Keratinocyte (primary cell): ENCODE results near the gene LHCGR. TPM values are rescaled to one million over a fixed set of nuclear protein-coding genes. Genes with fewer than 3 reads are reported as not detected.

Experiments
- DNase-seq: peaks from one replicate; pipeline ENCODE4 v3.0.0-alpha.2; 2011; ENCODE audit warnings: low read depth, missing footprints, low spot score
- FAIRE-seq: peaks from 2 replicates; lab custom pipeline; 2011; peaks lifted over from hg19 to GRCh38; lab: Jason Lieb, UNC
- H2AFZ ChIP-seq: 2 replicates; pipeline ENCODE4 v1.6.0; 2012; ENCODE audit warnings: low read length, control low read depth, inconsistent platforms; ENCODE audit not compliant: control insufficient read depth
- H3K27ac ChIP-seq: 2 replicates; pipeline ENCODE4 v1.5.1; 2011; ENCODE audit warnings: low read length; ENCODE audit not compliant: control insufficient read depth, insufficient read depth
- H3K27me3 ChIP-seq: 3 replicates; pipeline ENCODE4 v1.6.0; 2011; ENCODE audit warnings: low read length; ENCODE audit not compliant: control insufficient read depth, insufficient read depth; ENCODE audit errors: extremely low read depth
- H3K36me3 ChIP-seq, 2 experiments: 2 replicates in 1 of 2; 3 replicates in 1 of 2; pipeline ENCODE4 v1.5.1; 2011; ENCODE audit warnings: low read length in 2 of 2, mild to moderate bottlenecking in 1 of 2; ENCODE audit not compliant: control insufficient read depth in 2 of 2, insufficient read depth in 2 of 2; ENCODE audit errors: extremely low read depth in 1 of 2
- H3K4me1 ChIP-seq: 3 replicates; pipeline ENCODE4 v1.5.1; 2011; ENCODE audit warnings: low read length; ENCODE audit not compliant: control insufficient read depth, insufficient read depth; ENCODE audit errors: extremely low read depth
- H3K4me2 ChIP-seq: 3 replicates; pipeline ENCODE4 v1.6.0; 2011; ENCODE audit warnings: low read depth, low read length; ENCODE audit not compliant: control insufficient read depth, insufficient read depth; ENCODE audit errors: extremely low read depth
- H3K4me3 ChIP-seq, 3 experiments: fragments of 200-600 bp in 1 of 3; sonication (generic) in 1 of 3; 2 replicates in 2 of 3; 3 replicates in 1 of 3; pipeline ENCODE4 v1.5.1; 2011 to 2016; ENCODE audit warnings: low read length in 3 of 3, mild to moderate bottlenecking in 3 of 3, control low read depth in 2 of 3, inconsistent platforms in 1 of 3, low read depth in 1 of 3, mixed read lengths in 1 of 3, mixed run types in 1 of 3, moderate library complexity in 1 of 3; ENCODE audit not compliant: control insufficient read depth in 2 of 3, insufficient read depth in 2 of 3; ENCODE audit errors: extremely low read depth in 1 of 3
- H3K79me2 ChIP-seq: 2 replicates; pipeline ENCODE4 v1.6.0; 2012; ENCODE audit warnings: low read length; ENCODE audit not compliant: control insufficient read depth, insufficient read depth
- H3K9ac ChIP-seq: 3 replicates; pipeline ENCODE4 v1.6.0; 2011; ENCODE audit warnings: low read length; ENCODE audit not compliant: control insufficient read depth, insufficient read depth; ENCODE audit errors: extremely low read depth
- H3K9me1 ChIP-seq: 3 replicates; pipeline ENCODE4 v1.6.0; 2011; ENCODE audit warnings: low read length; ENCODE audit not compliant: control insufficient read depth, insufficient read depth; ENCODE audit errors: extremely low read depth
- H3K9me3 ChIP-seq: 2 replicates; pipeline ENCODE4 v1.5.1; 2012; ENCODE audit warnings: low read depth, low read length; ENCODE audit not compliant: control insufficient read depth
- H4K20me1 ChIP-seq: 3 replicates; pipeline ENCODE4 v1.6.0; 2011; ENCODE audit warnings: low read length; ENCODE audit not compliant: control insufficient read depth, insufficient read depth; ENCODE audit errors: extremely low read depth
- EZH2 ChIP-seq: IDR thresholded peaks from one replicate; pipeline ENCODE4 v1.6.1; 2012; ENCODE audit warnings: inconsistent platforms, mild to moderate bottlenecking, low read length, moderate library complexity
- dilution Hi-C: fragments of 300-500 bp; cut with MboI; formaldehyde crosslinking; loops from one replicate; pipeline ENCODE4 v1.7.0; 2020; ENCODE audit warnings: low sequenced_read_pairs; ENCODE audit not compliant: extremely low pct_ligation_motif_present
- polyA plus RNA-seq, 5 experiments: library from polyadenylated mRNA; depleted of rRNA in 3 of 5; stranded (reverse) in 3 of 5; stranded (forward) in 1 of 5; unstranded in 1 of 5; fragments of >200 nt; gene quantifications; 1 replicate in 1 of 5; 2 replicates in 3 of 5; 3 replicates in 1 of 5; pipeline versions ENCODE4 v1.2.1 to v1.2.3, GENCODE V29; 2011 to 2012; ENCODE audit warnings: missing spikeins in 2 of 5, low read depth in 1 of 5, low replicate concordance in 1 of 5
- TF ChIP-seq, protein P1 (sequence below), 3 experiments: IDR thresholded peaks in 1 of 3; conservative IDR thresholded peaks in 1 of 3; optimal IDR thresholded peaks in 1 of 3; 2 replicates in 2 of 3; 3 replicates in 1 of 3; pipeline versions ENCODE3 to v1.5.1; 2011; ENCODE audit warnings: low read length in 3 of 3, mild to moderate bottlenecking in 3 of 3, moderate library complexity in 2 of 3, control low read depth in 1 of 3, inconsistent platforms in 1 of 3; ENCODE audit not compliant: insufficient read depth in 2 of 3; ENCODE audit errors: extremely low read depth in 1 of 3

Gene LHCGR
- polyA plus RNA-seq, 1 donor (not counting 4 experiments of a cell fraction or from before 2014, with no cell fraction given): not detected

DNA sequence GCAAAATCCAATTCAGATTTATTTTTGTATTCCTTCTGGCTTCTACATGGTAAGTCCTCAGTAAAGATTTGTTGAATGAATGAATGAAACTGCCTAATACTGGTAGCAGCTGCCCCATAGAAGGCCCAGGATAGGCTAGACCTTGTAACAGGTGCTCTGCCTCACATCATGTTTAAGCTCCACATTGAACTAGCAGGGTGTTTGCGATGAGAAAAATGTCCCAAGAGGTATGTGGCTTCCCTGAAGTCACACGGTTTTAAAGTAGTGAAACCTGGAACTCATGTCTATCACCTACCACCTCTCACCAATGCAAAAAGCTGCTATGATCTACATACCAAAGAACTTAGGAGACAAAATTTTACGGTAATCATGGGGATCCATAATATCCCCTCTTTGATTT, 765 bp upstream of the LHCGR start:
- no peaks in the 10 kb centered on the region for H3K79me2 ChIP-seq
- H3K4me2 ChIP-seq: no peak overlapping the region
- no peaks in the 10 kb centered on the region for H3K9me3 ChIP-seq
- TF ChIP-seq EZH2: no peak
- TF ChIP-seq, protein P1, sequence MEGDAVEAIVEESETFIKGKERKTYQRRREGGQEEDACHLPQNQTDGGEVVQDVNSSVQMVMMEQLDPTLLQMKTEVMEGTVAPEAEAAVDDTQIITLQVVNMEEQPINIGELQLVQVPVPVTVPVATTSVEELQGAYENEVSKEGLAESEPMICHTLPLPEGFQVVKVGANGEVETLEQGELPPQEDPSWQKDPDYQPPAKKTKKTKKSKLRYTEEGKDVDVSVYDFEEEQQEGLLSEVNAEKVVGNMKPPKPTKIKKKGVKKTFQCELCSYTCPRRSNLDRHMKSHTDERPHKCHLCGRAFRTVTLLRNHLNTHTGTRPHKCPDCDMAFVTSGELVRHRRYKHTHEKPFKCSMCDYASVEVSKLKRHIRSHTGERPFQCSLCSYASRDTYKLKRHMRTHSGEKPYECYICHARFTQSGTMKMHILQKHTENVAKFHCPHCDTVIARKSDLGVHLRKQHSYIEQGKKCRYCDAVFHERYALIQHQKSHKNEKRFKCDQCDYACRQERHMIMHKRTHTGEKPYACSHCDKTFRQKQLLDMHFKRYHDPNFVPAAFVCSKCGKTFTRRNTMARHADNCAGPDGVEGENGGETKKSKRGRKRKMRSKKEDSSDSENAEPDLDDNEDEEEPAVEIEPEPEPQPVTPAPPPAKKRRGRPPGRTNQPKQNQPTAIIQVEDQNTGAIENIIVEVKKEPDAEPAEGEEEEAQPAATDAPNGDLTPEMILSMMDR (optimal IDR thresholded peaks at IDR 0.05 in 1 of 3, IDR thresholded peaks at IDR 0.05 in 1 of 3, conservative IDR thresholded peaks at IDR 0.05 in 1 of 3; ENCODE audit: extremely low read depth in 1 of 3, insufficient read depth in 2 of 3, low read length in 3 of 3): no peak
- FAIRE-seq (no peak), DNase-seq (no peak)
- H3K4me1 ChIP-seq: no peaks in the 10 kb centered on the region
- H3K4me3 ChIP-seq: no peak overlapping the region
- H3K9ac ChIP-seq: no peak overlapping the region
- H2AFZ ChIP-seq: no peak overlapping the region
- no peak overlapping the region for H3K27ac ChIP-seq
- dilution Hi-C loops: no loop called here
- peaks cover 24% of the 10 kb centered on the region for H3K27me3 ChIP-seq
- H3K36me3 ChIP-seq: no peaks in the 10 kb centered on the region
- H4K20me1 ChIP-seq: no peaks in the 10 kb centered on the region
- H3K9me1 ChIP-seq: no peaks in the 10 kb centered on the region

DNA sequence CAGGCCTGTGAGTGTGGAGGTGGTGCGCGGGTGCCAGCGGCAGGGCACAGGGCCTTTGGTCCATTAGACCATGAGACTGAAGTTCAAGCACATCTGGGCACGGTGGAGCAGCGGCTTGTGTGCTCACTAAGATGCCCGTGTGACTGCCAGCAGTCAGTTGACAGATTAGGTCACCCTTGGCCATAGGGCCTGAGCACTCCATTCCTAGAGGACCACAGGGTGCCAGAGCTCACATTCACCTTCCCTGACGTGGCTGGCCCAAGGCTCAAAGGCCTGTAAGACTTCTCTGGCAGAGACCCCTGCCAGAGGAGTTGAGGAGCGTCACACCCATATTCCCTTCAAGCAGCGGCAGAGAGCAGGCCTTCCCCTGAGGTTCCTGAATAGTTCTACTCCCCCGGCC, 650 bp downstream of the LHCGR start:
- Histone ChIP-seq H3K4me2 (no peak overlapping the region), H3K4me3 (no peak overlapping the region), H3K79me2 (no peaks in the 10 kb centered on the region), H2AFZ (no peak overlapping the region), H3K27ac (no peak overlapping the region), H3K9me3 (no peaks in the 10 kb centered on the region), H3K36me3 (no peaks in the 10 kb centered on the region), H4K20me1 (no peaks in the 10 kb centered on the region), H3K9me1 (no peaks in the 10 kb centered on the region), H3K27me3 (peaks cover 24% of the 10 kb centered on the region), H3K4me1 (no peaks in the 10 kb centered on the region), H3K9ac (no peak overlapping the region)
- TF ChIP-seq EZH2: no peak
- TF ChIP-seq, protein P1 (optimal IDR thresholded peaks at IDR 0.05 in 1 of 3, IDR thresholded peaks at IDR 0.05 in 1 of 3, conservative IDR thresholded peaks at IDR 0.05 in 1 of 3; ENCODE audit: extremely low read depth in 1 of 3, insufficient read depth in 2 of 3, low read length in 3 of 3): no peak
- dilution Hi-C loops: no loop called here
- FAIRE-seq (no peak), DNase-seq (no peak)
